GM08714 (cell line): ENCODE data around the gene RBM19.
"Not testable (repeated sequence)": the region's sequence is repeated elsewhere in the genome, so short reads cannot be mapped to it uniquely, and the experiment has no call there.

Source experiments
- H3K4me3 ChIP-seq: fragments of 200-500 bp; sonication (Bioruptor generic); 2 replicates; pipeline ENCODE4 v1.5.1; 2014; ENCODE audit warnings: mild to moderate bottlenecking, low read length, inconsistent platforms
- ZNF274 ChIP-seq: IDR thresholded peaks from 2 replicates; pipeline ENCODE4 v1.6.1; 2012; ENCODE audit warnings: mild to moderate bottlenecking, low read depth, low read length

RBM19 gene

GRCh38 chr12:113918306-113918705, 47.8 kb downstream of the RBM19 start:
- TF ChIP-seq ZNF274, result no peak
- H3K4me3 ChIP-seq, result no peak overlapping the region

GRCh38 chr12:113917393-113917792, 48.7 kb downstream of the RBM19 start:
- no peak for TF ChIP-seq ZNF274
- H3K4me3 ChIP-seq, result no peak overlapping the region

- TF ChIP-seq ZNF274, result no peak
- no peak overlapping the region for H3K4me3 ChIP-seq
Measured at GRCh38 chr12:113914806-113915205, 51.3 kb downstream of the RBM19 start.

- no peak for TF ChIP-seq ZNF274
- H3K4me3 ChIP-seq, result no peak overlapping the region
Measured at GRCh38 chr12:113914176-113914575, 51.9 kb downstream of the RBM19 start.

GRCh38 chr12:113912760-113913329, 53.3 kb downstream of the RBM19 start:
- TF ChIP-seq ZNF274, result no peak
- no peak overlapping the region for H3K4me3 ChIP-seq

GRCh38 chr12:113911971-113912759, 54.0 kb downstream of the RBM19 start:
- H3K4me3 ChIP-seq, result no peak overlapping the region
- no peak for TF ChIP-seq ZNF274

GRCh38 chr12:113910751-113911272, 55.3 kb downstream of the RBM19 start:
- no peak for TF ChIP-seq ZNF274

GRCh38 chr12:113909776-113910420, 56.2 kb downstream of the RBM19 start:
- no peak for TF ChIP-seq ZNF274
- H3K4me3 ChIP-seq, result no peak overlapping the region

More at GRCh38 chr12:113910751-113911272, 55.3 kb downstream of the RBM19 start:
- no peak overlapping the region for H3K4me3 ChIP-seq

- no peak overlapping the region for H3K4me3 ChIP-seq
- no peak for TF ChIP-seq ZNF274
Measured at GRCh38 chr12:113908584-113909100, 57.5 kb downstream of the RBM19 start.

- TF ChIP-seq ZNF274, result no peak
- no peak overlapping the region for H3K4me3 ChIP-seq
Measured at GRCh38 chr12:113907446-113908180, 58.5 kb downstream of the RBM19 start.

- TF ChIP-seq ZNF274, result no peak
- no peak overlapping the region for H3K4me3 ChIP-seq
Measured at GRCh38 chr12:113906411-113907200, 59.5 kb downstream of the RBM19 start.

- no peak for TF ChIP-seq ZNF274
- H3K4me3 ChIP-seq, result no peak overlapping the region
Measured at GRCh38 chr12:113905829-113906228, 60.3 kb downstream of the RBM19 start.

GRCh38 chr12:113903381-113903863, 62.7 kb downstream of the RBM19 start:
- H3K4me3 ChIP-seq, result no peak overlapping the region
- no peak for TF ChIP-seq ZNF274

- H3K4me3 ChIP-seq, result not testable (repeated sequence)
Measured at GRCh38 chr12:113901319-113901718, 64.8 kb downstream of the RBM19 start.
